Tongue (tissue), 2 donors: ENCODE data around the gene SP5. TPM values are rescaled to one million over a fixed set of nuclear protein-coding genes. Genes with fewer than 3 reads are reported as not detected.
A peak's percentile ranks its signal among the peaks of the same experiment; 100 is the strongest.
"Not testable (repeated sequence)": the region's sequence is repeated elsewhere in the genome, so short reads cannot be mapped to it uniquely, and the experiment has no call there.

Experiments used
- DNase-seq: peaks from one replicate; pipeline ENCODE4 v3.0.0-alpha.2; 2015
- total RNA-seq: library from RNA; depleted of rRNA; stranded (reverse); fragments of >200 nt; gene quantifications from one replicate; pipeline ENCODE4 v1.2.3, GENCODE V29; 2014

Gene SP5
- total RNA-seq, 1 donor from 2014 or later = 4.5 TPM

DNA sequence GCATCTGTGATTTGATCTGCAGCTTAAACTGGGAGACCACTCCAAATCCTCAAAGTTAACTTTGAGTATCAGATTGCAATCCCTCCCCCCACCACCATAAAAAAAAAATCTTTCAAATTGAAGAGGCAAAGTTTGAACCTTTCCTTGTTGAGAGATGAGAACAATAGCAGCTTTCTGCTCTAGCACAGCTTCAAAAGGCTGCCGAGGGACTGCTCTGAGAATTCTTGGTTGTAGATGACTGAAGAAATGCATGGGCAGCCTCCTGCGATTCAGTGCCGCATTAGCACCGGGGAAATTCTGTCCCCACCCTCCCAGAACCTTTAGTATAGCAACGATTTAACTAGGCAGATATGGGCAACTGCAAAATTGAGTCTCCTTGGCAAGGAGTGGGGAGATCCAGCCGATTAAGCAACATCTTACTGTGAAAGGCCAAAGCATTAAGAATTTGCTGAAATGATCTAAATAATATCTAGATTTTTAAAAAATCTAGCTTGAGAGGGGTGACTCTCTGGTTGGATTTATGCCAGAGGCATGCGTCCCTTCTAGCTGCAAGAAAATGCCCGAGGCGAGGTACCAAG lies 3.9 kb upstream of the SP5 start:
- no peak for DNase-seq

GRCh38 chr2:170711774-170712652 lies 3.1 kb upstream of the SP5 start:
- peak; percentile 41 for DNase-seq

GRCh38 chr2:170712653-170713542 lies 2.2 kb upstream of the SP5 start:
- no peak for DNase-seq

DNA sequence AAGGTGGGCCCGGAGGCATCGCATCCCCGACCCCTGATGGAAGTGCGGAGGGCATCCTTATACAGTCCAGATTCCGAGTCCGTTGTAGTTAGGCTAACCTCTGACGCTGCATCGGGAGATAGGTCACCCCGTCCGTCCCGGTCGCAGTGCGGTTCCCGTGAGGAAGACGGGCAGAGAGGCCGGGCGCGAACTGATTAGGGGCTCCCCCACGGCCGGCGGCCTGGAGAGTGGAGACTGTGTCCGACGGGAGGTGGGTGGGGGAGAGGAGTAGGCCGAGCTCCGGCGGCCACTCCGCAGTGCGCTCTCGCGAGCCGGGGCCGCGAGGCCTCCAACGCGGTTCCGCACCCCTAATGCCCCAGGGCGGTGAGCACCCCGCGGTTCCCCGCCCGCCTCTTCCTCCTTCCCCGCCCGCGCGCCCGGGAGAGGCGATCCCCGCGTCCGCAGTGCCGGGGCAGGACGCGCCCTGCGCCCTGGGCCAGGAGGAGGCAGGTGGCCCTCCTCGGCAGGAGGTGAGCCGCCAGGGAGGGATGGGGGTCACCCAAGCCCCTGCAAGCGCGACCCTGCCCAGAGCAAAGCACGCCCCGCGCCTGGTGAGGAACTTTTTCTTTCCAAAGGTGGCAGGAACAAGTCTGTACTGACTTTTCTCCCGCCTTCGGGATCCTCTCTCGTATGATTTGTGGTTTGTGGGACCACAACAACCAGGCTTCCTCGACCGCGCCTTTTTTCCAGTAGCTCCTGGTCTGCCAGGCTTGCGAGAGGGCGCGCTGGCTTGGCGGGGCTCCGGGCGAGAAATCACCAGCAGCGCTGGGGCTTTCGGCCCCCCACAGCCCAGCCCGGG lies 1.4 kb upstream of the SP5 start:
- DNase-seq = no peak

- peak; percentile 38 for DNase-seq
Measured at GRCh38 chr2:170714381-170715061, 616 bp upstream of the SP5 start.

DNA sequence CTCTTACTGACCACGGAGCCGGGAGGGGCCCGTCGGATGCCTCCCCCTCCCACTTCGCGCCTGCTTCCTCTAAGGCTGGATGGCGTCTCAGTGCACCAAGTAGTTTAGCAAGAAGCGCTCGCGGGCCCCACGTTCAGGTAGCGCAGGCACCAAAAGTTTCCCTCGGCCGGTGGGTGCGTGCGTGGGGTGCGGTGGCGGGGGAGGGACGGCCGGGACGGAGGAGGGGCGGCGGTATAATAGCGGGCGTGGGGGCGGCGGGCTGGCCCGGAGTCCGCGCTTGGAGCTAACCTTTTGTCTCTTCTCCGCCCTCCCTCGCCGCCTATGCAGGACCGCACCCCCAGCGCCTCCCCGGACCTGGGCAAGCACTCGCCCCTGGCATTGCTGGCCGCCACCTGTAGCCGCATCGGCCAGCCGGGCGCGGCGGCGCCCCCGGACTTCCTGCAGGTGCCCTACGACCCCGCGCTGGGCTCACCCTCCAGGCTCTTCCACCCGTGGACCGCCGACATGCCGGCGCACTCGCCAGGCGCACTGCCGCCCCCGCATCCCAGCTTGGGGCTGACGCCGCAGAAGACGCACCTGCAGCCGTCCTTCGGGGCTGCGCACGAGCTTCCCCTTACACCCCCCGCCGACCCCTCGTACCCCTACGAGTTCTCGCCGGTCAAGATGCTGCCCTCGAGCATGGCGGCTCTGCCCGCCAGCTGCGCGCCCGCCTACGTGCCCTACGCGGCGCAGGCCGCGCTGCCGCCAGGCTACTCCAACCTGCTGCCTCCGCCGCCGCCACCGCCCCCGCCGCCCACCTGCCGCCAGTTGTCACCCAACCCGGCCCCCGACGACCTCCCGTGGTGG lies 1.0 kb downstream of the SP5 start:
- DNase-seq = no peak

GRCh38 chr2:170716851-170717598 lies 1.9 kb downstream of the SP5 start:
- peak; percentile 70 for DNase-seq

DNA sequence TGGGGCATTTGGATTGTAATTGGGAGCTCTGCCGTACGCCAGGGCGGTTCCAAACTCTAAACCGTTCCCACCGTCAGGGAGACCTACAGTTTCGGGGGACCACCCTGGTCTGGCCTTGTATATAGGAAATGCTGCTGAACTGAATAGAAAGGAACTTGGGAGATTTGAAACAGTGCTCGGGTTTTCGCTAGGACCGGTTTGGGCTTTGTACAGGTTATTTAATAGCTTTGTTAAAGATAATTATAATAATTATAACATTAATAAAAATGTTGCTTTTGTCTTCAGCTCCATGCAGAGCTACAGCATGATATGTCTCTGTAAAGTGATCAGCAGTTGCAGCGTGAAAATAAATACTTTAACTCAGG lies 2.4 kb downstream of the SP5 start:
- DNase-seq = no peak

DNA sequence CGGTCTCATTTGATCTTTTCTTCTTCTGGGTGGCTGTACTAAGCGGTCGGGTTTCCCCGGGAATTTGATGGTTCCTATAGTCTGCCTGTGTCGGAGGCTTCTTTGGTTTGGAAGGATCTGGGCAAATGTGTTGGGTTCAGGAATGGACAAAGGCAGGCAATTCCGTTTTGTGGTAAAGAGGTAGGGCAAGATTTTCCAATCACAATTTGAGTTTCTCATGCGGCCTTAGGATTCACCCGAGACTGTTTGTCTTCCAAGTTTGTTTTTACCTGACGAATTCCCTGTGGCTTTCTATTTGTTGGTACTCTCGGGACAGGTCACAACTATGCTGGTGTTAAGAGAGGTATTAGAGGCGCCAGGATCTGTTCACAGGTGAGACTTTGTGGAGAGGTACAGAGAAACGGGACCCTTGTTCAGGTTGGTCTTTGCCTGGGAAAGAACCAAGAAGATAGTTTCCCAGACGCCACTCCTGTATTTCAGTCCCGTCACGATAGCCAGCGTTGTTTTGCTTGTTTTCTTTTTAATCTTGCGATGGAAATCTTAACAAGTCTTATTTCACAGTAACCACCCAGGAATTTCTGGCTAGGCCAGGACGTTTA lies 3.0 kb downstream of the SP5 start:
- DNase-seq = no peak

DNA sequence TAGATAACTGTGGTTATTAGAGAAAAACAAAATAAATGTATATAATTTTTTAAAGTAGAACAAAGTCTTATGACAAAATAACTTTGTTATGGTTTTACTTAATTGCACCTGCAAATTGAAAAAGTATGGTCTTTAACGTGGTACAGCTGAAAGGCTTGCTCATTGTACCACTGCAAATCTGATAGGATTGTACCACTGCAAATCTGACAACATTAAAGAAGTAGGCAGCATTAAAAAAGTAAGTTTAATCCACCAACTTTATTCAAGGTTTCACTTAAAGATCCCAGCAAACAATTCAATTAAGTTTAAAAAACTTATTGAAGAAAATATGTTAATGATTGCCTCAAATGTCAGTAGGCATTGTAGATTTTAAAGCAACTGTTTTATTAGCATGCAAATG lies 4.7 kb downstream of the SP5 start:
- DNase-seq = no peak

GRCh38 chr2:170721678-170722077 lies 6.5 kb downstream of the SP5 start:
- DNase-seq = no peak

DNA sequence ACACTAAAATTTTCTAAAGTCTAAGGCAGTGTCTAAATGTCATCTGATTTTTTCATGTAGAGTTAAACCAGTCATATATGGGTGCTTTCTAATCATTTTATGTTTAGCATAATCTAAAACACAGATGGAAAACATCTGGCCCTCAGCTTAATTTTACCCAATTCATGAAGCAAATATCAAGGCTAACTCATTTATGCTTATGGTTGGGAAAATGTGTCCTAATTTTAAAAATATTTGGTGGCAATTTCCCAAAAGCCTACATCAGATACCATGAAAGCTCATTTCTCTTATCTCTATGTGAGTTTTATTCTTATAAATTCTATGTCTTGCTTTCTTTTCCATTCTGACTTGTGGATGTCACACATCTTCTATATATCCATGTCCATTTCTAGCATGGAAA lies 7.2 kb downstream of the SP5 start:
- DNase-seq = no peak

DNA sequence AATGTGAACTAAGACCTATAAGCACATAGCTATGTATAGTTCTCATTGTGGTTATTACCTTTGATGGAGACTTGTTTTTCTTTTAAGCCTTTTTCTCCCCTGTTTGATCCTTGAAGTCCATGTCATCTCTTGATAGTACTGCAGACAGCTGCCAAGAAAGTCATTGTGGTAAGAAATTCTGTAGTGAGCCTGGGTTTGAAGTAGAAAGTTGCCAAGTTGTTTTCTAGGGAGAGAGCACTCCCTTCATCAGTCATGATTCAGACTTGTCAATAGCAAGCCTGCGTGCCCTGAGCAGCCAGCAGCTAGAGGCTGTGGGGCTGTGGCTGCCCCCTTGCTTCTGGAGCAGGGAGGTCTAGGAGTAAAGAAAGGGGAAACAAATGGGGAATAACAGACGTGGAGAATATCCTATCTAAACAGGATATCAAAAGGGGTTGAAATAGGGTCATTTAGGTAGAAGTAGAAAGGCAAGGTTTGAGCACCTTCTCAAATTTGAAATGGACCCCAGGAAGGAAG lies 8.4 kb downstream of the SP5 start:
- no peak for DNase-seq

DNA sequence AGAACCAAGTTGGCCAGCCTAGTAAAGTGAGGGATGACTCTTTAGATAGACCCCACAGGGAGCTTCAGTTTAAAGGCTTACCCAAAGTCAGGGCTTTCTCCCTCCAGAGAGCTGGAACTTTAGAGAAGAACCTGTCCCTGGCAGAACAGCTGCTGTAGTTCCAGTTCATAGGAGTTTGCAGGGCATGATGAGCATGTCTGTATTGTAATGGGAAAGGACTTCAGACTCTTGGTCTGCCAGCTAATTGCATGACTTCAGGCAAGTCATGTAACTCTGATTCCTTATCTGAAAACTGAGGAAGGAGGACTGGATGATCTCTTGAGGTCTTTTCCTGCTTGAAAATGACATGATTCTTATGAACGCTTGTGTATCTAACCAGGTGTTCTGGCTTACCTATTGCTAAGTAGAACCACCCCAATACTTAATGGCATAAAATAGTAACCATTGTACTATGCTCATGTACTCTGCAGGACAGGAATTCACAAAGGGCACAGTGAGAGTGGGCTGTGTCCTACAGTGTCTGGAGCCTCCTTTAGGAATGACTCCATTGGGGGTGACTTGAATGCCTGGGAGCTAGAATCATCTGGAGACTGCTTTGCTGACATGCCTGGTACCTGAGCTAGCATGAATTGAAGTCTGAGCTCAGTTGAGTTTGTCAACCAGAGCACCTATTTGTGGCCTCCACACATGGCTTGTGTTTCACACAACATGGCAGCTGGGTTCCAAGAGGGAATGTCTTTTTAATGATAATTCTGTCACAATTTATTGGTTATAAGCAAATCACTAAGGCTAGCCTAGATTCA lies 18.9 kb downstream of the SP5 start:
- DNase-seq = no peak

DNA sequence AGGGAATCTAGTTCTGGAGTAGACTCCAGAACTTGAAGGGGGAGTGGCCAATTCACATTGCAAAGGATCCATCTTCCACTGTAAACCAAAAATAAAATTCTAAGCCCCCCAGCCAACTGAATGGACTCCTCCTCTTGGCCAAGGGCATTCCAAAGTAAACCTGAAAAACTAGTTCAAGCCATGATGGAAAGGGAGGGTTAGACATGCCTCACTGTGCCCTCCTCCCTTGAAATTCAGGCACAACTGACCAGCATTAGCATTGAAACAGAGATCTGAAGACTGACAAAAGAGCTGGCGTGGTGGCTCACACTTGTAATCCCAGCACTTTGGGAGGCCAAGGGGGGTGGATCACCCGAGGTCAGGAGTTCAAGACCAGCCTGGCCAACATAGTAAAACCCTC lies 19.5 kb downstream of the SP5 start:
- DNase-seq = not testable (repeated sequence)

- DNase-seq = no peak
Measured at GRCh38 chr2:170736628-170737027, 21.5 kb downstream of the SP5 start.

DNA sequence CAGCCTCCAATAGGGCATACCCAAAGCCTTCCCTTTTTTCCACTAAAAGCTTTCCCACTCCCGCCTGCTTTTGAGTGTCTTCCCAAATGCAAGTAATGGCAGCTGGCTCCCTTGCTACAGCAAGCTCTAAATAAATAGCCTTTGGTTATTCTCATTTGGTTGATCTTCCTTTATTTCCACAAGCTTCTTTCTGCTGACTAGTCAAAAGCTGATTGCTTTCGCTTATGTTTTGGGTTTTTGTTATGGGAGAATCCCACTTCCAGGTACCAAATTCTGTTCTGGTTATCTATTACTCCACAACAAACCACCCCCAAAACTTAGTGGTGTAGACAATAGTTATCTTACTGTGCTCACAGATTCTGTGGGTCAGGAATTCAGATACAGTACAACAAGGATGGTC lies 22.3 kb downstream of the SP5 start:
- DNase-seq = no peak

DNA sequence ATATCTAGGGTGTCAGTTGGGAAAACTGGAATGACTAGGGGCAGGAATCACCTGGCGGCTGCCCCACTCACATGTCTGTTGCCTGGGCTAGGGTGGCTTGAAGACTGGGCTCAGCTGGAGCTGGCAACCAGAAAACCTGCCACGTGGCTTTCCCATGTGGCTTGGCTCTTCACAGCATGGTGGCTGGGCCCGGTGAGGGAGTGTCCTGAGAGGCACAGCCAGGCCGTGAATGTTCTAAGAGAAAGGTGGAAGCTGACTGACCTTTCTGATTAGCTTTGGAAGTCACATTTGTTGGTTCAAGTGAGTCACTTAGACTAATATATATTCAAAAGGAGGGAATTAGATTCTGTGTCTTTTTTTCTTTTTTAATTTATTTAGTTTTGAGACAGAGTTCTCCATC lies 22.7 kb downstream of the SP5 start:
- no peak for DNase-seq
